Gastrocnemius medialis (tissue), 4 donors: ENCODE measurements around the gene SLC35B2.

ENCODE experiments used
- CTCF ChIP-seq, 5 experiments: fragments of 450-650 bp in 3 of 5; fragments of 200-600 bp in 2 of 5; sonication (generic) in 2 of 5; IDR thresholded peaks in 4 of 5; conservative IDR thresholded peaks in 1 of 5; 1 replicate in 4 of 5; 2 replicates in 1 of 5; pipeline ENCODE4 v1.5.1; 2016 to 2019; ENCODE audit warnings: antibody characterized with exemption in 5 of 5, mild to moderate bottlenecking in 3 of 5, moderate library complexity in 3 of 5
- POLR2A ChIP-seq, 2 donors: fragments of 450-650 bp; IDR thresholded peaks; one replicate each; pipeline ENCODE4 v1.6.1; 2017; ENCODE audit warnings: antibody characterized with exemption in 2 of 2, mild to moderate bottlenecking in 2 of 2, moderate library complexity in 2 of 2

- TF ChIP-seq CTCF (IDR thresholded peaks at IDR 0.05 in 4 of 5, conservative IDR thresholded peaks at IDR 0.05 in 1 of 5) (no peak), POLR2A (IDR thresholded peaks at IDR 0.05) (no peak)
These were observed 44.6 kb upstream of the SLC35B2 start for GRCh38 chr6:44301782-44302564.
